ENCODE measurements around the gene HSD17B13.

- no peak for TF ChIP-seq CTCF (IDR thresholded peaks at IDR 0.05)
- TF ChIP-seq EZH2 (IDR thresholded peaks at IDR 0.05; ENCODE audit: borderline replicate concordance, insufficient read depth, low read depth, low read length, poor library complexity, severe bottlenecking): no peak
Observed at GRCh38 chr4:87266986-87267385, 55.7 kb downstream of the HSD17B13 start.
